GM19467 (cell line): ENCODE results near the gene SYNGR3.
A peak's percentile ranks its signal among the peaks of the same experiment; 100 is the strongest.

Source experiments
- ATAC-seq: cut with Tn5 transposase; IDR thresholded peaks from one replicate; pipeline ENCODE4 v1.9.1; 2021; ENCODE audit warnings: mild to moderate bottlenecking, moderate library complexity; ENCODE audit not compliant: unreplicated experiment

SYNGR3 gene

DNA sequence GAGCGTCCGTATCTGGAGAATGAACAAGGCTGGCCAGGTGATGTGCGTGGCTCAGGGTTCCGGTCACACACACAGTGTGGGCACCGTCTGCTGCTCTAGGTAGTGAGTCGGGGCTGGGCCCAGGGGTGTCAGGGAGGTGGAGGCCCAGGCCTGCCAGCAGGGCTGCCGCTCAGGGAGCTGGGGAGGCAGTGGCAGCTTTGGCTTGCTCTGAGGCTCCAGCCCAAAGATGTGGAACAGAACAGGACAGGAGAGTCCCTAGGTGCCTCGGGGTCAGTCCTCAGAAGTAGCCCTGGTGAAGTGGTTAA, 13.6 kb upstream of the SYNGR3 start:
- ATAC-seq = no peak

GRCh38 chr16:1976951-1977874, 12.6 kb upstream of the SYNGR3 start:
- no peak for ATAC-seq

GRCh38 chr16:1977875-1978268, 11.9 kb upstream of the SYNGR3 start:
- no peak for ATAC-seq

DNA sequence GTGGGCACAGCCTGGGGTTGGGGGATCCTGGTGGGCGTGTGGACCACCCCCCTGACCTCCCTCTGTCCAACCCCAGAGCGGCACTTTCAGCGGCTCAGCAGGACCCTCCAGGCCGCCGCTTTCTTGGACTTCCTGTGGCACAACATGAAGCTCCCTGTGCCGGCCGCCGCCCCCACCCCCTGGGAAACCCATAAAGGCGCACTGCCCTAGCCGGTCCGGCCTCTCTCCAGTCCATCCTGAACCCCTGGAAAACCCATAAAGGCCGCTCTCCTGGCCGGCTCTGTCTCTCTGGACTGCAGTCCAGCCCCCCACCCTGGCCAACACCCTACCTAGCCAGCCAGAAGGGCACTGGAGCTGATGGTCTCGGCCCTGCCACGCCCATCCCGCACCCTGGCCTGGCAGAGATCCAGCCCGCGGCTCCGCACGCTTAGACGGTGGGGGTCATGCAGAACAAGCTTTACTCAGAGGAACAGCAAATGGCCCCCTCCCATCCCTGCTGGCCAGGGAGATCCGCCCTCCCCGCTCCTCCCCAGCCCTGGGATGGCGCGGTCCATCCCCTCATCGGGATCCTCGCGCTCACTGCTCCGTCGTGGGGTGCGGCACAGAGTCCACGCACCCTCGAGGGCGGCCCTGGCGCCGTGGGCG, 11.2 kb upstream of the SYNGR3 start:
- ATAC-seq = no peak

DNA sequence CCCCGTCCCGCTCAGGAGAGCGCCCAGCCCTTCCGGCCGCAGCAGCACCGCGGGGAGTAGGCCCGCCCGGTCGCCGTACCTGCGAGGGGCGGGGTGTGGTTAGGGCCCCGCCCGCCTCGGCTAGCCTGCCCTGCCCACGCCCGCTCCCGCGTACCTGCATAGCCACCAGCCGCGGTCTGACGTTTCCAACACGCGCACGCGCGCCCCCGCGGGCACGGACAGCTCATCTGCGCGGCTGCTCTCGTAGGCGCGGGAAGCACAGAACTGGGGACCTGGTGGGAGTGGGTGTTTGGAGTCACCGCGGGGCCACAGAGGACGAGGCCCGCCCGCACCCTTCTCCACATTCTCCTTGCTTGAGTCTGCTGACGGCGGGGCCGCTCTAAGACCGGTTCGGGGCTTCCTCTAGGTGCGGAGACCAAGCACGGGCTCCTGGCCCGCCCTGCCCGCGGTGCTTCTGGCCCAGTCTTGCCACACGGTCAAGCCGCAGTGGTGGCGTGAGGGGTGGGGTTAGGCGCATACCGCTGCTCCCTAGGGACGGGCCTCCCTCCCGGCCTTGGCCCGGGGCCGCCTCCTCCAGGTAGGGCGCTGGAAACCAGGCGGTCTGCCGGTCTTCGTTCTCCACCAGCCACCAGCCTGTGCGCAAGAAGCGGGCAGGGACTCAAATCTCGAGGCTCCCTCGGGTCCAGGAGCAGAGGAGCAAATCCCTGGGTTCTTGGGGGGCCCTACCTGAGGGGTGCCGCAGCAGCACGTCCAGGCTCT, 10.3 kb upstream of the SYNGR3 start:
- no peak for ATAC-seq

GRCh38 chr16:1980030-1980769, 9.6 kb upstream of the SYNGR3 start:
- no peak for ATAC-seq

GRCh38 chr16:1980770-1981087, 9.0 kb upstream of the SYNGR3 start:
- ATAC-seq = no peak

GRCh38 chr16:1981398-1981836, 8.4 kb upstream of the SYNGR3 start, which contains the start of gene NOXO1:
Gene NOXO1, minus strand, starts transcription at chr16:1981469. Its CDS starts 290 bp downstream, at chr16:1981179.
- ATAC-seq = no peak

GRCh38 chr16:1982013-1982433, 7.7 kb upstream of the SYNGR3 start:
- no peak for ATAC-seq

DNA sequence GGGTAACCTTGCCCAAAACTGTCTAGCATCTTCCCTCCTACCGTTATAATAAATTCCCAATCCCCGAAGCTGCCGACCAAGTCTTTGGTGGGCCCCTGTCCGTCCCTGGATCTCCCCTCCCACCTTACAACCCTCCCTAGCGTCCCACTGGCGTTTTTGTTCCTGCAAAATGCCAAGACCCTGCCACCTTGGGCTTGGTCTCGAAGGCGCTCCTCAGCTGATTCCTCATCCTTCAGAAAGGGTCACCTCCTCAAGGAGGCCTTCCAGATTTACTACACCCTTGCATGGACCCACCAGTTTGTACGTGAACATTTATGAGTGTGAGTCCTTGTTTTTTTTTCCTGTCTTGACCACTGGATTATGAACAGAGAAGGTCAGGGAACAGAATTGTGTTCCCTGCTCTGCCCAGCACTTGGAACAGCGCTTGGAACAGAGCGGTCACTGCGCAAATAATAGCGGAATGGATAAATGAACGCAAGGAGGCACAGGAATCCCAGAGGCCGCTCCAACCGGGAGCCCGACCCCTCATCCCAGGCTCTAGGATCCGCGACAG, 6.7 kb upstream of the SYNGR3 start:
- ATAC-seq = no peak

DNA sequence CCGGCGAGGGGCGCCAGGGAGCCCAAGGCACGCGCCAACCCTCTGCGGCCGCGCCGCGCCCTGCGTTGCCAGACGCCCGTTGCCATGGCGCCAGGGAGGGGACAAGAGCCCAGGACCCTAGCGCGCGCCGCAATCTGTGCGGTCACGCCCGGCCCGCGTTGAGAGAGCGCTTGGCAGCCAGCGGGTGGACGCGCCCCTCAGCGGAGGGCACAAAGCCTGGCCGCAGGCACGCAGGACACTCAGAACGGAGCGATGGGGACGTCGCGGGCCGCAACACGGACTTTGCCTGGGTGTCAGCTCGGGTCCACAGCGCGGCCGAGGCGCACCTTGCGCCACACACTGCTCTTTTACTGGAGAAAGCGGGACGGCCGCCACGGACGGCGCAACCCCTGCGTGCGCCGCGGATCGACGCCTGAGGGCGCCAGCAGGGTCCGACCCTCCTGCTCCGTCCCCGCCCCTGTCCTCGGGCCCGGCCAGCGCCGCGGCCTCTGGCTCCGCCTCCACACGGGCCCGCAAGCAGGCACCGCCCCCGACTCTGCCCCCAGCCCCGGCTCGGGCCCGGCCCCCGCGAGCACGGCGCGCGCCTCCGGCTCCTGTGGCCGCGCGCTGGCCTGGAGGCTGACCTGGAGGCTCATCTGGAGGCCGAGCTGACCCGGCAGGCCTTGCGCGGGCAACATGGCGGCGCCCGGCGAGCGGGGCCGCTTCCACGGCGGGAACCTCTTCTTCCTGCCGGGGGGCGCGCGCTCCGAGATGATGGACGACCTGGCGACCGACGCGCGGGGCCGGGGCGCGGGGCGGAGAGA, 6.0 kb upstream of the SYNGR3 start, which contains the start of gene GFER:
Gene GFER, plus strand, starts transcription at position 650 of the 803 bp plus-strand sequence. Its CDS starts 26 bp downstream, at position 676.
- peak; percentile 68 for ATAC-seq

DNA sequence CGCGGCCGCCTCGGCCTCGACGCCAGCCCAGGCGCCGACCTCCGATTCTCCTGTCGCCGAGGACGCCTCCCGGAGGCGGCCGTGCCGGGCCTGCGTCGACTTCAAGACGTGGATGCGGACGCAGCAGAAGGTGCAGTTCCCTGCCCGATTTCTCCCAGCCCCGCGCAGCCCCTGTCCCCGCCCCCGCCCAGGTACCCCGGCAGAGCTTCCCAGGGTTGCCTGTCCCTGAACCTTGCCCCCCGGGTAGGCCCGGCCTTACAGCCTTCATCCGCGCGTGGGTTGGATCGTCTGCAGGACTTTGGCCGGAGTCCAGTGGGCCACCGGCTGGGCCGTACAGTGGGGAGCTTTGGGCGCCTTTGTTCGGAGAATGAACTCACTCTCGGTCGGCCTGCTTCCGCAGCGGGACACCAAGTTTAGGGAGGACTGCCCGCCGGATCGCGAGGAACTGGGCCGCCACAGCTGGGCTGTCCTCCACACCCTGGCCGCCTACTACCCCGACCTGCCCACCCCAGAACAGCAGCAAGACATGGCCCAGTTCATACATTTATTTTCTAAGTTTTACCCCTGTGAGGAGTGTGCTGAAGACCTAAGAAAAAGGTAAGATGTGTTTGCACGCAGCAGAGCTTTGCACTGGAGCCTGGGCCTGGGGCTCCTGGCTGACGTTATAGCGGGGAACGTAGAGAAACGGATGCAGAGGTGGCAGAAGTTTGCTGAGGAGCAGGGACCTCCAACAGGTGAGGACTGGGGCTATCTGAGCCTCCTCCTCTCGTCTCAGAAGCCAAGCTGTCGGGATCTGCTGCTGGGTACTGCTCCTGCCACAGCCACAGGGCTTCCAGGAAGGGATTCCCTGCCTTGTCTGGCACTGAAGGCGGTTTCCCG, 5.2 kb upstream of the SYNGR3 start:
- peak; percentile 4 for ATAC-seq

DNA sequence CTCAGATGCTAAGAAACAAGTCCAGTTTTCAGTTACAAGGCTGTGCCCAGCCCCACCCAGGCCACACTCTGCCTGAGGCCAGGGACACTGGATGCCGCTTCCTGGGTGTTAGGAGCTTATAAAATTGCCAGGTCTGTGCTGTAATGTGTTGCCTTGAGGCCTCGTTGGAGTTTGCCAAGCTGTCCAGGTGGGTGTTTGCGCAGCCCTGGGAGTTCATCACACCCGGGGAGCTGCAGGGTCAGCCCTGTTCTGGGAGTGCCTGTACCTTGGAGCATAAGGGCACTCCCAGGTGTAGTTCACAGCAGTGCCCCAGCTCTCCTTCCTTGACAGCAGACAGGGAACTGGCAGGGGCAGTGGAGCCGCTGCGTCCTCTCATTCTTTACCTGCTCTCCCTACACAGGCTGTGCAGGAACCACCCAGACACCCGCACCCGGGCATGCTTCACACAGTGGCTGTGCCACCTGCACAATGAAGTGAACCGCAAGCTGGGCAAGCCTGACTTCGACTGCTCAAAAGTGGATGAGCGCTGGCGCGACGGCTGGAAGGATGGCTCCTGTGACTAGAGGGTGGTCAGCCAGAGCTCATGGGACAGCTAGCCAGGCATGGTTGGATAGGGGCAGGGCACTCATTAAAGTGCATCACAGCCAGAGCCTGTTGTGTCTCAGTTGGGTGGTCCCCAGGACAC, 4.2 kb upstream of the SYNGR3 start:
- no peak for ATAC-seq

GRCh38 chr16:1987198-1987597, 2.6 kb upstream of the SYNGR3 start:
- no peak for ATAC-seq

DNA sequence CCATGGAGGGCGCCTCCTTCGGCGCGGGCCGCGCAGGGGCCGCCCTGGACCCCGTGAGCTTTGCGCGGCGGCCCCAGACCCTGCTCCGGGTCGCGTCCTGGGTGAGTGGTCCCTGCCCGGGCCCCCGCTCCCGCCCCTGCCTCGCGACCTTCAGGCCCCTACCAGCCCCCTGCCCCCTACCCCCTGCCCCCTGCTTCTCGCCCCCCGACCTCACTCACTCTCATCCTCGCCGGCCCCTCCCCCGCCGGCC, 256 bp downstream of the SYNGR3 start:
- ATAC-seq = no peak

DNA sequence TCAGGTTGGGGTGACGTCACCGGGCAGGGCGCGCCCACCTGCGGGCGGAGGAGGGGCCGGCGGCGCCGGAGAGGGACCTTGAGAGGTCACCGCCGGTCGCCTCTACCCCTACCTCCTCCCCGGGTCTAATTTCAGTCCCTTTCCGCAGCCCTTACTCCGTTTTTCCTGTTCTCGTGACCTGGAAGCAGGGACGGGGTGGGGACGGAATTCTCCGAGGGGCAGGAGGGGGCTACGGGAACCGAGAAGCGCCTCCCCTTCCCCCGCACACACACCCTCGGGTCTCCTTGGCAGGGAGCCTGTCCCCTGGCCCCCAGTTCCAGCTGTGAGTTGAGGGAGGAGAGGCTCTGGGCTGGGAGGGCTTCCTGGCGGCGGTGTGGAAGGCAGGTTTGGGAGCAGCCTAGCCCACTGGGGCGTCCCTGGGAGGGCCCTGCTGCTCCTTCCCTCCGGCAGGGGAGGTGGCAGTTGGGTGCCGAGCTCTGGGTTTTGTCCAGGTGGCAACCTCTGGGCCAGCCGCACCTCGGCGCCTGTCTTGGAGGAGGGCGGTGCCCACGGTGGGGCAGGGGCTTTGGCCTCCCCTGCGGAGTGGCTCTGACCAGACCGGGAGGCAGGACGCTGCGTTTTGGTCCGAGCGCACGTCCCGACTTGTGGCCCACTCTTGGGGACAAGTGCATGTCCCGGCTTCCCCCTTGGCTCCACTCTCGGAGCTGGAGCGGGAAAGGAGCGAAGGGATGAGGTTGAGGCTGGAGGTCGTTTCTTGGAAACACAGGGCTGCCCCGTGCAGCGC, 773 bp downstream of the SYNGR3 start:
- no peak for ATAC-seq

DNA sequence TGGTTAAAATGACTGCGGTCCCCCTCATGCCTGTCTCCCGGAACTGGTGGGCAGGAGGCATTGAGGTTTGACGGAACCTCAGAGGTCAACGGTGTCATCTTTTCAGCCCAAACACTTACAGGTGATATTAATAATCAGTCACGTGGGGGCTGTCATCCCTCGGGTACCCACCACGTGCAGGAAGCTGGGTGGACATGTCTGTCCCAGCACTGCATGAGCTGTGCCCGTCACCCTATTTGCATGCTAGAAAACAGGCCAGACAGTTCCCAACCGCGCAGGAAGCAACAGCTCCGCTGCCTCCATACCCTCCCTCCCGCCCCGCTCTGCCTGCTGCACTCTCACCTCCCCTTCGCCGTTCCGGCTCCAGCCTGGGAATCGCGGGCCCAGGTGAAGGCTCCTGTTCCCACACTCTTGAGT, 1.4 kb downstream of the SYNGR3 start:
- ATAC-seq = peak; percentile 43

GRCh38 chr16:1991588-1991947, 1.8 kb downstream of the SYNGR3 start:
- no peak for ATAC-seq
